ENCODE results near the gene LONP2.
"Not testable (repeated sequence)": the region's sequence is repeated elsewhere in the genome, so short reads cannot be mapped to it uniquely, and the experiment has no call there.

LONP2 gene

GRCh38 chr16:48342591-48342990 is 98.5 kb downstream of the LONP2 start:
- DNase-seq (ENCODE audit: low read depth), result no peak

- DNase-seq (ENCODE audit: low read depth), result no peak
Measured at GRCh38 chr16:48347191-48347865, 103.2 kb downstream of the LONP2 start.

- DNase-seq (ENCODE audit: low read depth), result no peak
Measured at GRCh38 chr16:48347980-48348379, 103.9 kb downstream of the LONP2 start.

DNA sequence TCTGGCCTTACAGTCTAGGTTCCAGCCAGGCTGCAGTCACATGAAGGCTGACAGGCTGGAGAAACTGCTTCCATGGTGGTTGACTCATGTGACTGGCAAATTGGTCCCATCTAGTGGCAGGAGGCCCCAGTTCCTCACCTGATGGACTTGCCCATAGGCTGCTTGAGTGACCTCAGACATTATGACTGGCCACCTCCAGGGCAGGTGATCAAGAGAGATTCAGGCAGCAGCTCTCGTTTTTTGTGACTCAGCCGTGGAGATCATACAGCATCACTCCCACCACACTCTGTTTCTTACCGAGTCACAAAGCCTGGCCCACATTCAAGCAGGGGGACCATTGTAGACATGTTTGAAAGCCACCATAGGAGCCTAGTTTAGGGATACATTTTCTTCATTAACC is 106.6 kb downstream of the LONP2 start:
- DNase-seq (ENCODE audit: low read depth), result no peak

DNA sequence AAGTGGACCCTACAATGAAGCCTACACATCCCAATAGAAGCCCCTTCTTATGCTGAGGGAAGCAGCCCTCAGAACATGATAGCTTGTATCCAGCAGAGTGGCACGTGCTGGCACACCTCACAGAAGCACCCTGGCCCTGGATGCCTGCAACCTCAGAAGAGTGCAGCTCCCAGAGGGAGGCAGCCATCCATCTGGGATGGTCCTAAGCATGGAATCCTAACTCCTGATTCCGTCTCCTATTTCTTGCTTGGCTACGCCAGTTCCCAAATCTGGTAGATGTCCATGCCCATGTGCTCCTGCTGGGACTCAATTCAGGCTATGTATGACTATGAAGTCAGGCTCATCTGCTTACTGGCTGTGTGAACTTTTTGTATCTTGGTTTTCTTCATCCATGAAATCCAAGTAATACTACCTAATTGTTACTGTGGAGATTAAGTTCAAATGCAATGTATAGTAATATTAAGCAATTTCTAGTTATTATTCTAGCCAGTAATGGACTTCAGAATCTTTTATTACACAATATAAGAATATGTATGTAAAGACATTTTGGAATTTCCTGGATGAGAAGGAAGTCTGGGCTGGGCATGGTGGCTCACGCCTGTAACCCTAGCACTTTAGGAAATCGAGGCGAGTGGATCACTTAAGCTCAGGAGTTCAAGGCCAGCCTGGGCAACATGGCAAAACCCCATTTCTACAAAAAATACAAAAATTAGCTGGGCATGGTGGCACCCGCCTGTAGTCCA is 108.7 kb downstream of the LONP2 start:
- no peak for DNase-seq (ENCODE audit: low read depth)

DNA sequence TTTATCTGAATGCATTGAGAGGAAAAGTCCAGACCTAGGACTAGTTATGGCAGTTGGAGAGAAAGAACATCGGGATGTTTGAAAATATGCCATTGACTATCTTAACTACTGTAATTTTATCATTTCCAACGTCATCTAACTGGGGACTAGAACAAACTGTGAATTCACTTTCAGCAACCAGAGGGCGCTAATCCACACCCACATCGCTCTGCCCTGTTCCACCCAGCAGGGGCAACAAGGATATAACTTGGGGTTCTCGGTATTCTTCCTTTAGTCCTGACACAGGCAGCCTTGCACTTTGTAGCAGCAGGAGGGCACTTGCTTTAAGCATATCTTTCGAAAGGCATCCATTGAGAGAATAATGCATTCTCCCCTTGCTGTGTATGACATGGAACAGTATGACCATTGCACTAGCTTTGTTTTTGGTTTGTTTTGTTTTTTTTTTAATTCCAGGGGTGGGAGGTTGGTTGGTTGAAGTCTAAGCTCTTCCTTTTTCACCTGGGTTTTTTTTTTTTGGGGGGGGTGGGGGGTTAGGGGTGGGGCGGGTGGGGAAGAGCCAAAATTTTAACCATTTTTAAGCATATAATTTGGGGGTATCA is 109.6 kb downstream of the LONP2 start:
- peak; percentile 43 for DNase-seq (ENCODE audit: low read depth)

GRCh38 chr16:48354385-48354784 is 110.3 kb downstream of the LONP2 start:
- DNase-seq (ENCODE audit: low read depth), result not testable (repeated sequence)

- DNase-seq (ENCODE audit: low read depth), result no peak
Measured at GRCh38 chr16:48354877-48355855, 111.1 kb downstream of the LONP2 start.

DNA sequence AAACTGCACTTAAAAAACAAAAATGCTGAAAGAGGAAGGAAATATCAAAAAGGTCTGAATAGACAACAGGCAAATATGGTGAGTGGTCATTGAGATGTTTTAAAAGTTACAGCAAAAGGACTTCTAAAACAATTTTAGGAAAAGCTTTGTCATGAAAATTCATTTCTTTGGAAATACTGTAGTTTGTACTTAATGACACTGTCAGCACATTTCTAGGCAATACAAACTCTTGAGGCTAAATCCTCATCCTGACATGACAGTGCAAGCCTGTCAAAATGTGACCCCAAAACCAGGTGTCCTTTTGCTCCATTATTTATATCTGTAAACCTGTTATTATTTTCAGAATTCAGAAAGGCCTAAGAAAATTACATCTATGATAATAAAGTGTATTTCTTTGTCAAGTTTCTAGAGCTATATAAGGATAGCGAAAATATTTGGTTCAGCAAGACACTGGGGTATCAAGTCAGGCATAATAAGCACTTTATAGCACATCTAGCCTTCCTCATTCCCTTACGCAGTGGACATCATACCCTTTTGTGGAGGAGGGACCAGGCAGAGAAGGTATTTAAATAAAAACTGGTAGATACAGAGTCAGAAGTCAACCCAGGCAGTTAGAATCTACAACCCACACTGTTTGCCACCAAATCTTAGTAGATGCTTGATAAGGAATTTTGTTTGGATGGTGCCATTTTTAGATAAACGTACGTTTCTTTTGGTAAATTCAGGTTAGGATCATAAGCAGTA is 112.7 kb downstream of the LONP2 start:
- no peak for DNase-seq (ENCODE audit: low read depth)

DNA sequence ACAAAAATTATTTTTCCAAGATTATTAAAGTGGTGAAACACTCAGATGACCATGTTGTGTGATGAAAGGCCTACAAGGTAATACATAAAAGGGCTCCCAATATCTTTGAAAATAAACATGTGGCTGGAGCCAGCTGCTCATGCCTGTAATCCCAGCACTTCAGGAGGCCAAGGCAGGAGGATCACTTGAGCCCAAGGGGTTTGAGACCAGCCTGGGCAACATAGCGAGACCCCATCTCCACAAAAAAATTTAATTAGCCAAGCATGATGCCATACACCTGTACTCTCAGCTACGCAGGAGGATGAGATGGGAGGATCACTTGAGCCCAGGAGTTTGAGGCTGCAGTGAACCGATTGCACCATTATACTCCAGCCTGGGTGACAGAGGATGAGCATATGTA is 114.3 kb downstream of the LONP2 start:
- no peak for DNase-seq (ENCODE audit: low read depth)

- DNase-seq (ENCODE audit: low read depth), result no peak
Measured at GRCh38 chr16:48359983-48360382, 115.9 kb downstream of the LONP2 start.

DNA sequence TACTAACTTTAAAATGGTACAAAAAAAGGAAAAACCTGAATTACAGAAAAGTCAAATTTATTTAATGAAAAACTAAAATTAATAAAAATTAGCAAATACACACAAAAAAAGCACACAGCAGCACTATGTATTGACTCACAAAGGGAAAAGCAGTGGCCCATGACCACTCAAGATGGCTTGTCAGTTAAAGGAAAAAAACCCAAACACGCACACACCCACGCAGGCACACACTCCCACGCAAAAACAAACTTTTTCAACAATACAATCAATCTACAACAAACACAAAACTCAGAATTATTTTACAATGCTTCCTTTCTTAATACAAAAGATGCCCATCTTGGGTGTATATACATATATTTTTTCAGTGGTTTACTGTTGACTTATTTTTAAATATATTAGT is 116.9 kb downstream of the LONP2 start:
- no peak for DNase-seq (ENCODE audit: low read depth)

- no peak for DNase-seq (ENCODE audit: low read depth)
Measured at GRCh38 chr16:48361540-48362144, 117.5 kb downstream of the LONP2 start.

DNA sequence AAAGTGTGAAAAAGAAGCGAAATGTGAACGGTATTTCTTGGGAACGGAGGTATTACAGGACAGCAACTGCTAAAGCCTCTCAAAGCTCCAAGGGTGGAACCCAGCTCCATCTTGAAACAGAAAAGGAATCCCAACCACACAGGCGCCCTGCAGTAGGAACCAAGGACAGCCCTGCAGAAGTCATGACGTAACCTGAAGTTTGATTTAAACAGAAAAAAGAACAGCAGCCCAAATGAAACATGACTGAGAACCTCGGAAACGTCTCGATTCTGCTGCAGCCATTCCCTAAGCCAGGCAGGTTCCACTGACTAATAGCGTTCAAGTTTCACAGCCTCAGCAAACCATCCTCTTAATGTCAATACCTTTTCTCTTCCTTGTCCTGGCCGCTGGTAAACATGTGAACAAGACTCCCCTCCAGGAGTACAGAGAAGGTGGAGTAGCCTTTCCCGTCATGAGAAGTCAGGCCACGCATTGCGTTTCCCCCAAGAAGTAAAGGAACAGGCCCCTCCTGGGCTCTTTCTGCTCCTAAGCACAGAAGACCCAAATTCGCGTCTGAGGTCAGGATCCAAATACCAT is 121.0 kb downstream of the LONP2 start:
- DNase-seq (ENCODE audit: low read depth), result no peak

DNA sequence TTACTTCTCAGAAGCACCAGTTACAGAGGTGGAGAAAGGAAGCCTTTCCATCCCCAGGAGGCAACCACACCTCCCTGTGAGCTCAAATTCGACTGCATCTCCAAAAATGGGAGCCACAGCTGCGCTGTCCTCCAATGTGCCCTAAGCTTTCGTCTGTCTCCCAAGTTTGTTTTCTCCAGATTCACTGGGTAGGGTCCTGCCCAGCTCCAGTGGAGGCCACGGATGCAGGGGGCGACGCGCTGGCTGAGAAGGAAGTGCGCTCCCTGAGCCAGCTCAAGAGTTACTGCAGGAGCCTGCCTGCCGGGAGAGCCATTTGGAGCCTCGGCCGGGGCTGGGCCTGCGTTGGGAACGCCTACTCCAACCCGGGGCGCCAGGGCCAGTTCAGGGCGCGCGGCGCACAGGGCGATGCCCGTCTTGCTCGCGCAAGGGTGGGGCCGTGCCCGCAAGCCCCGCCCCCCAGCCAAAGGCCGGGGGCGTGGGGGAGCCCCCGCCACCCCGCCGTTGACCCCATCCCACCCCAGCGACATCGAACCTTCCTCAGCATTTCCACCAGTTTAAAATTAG is 121.6 kb downstream of the LONP2 start:
- peak; percentile 75 for DNase-seq (ENCODE audit: low read depth)

DNA sequence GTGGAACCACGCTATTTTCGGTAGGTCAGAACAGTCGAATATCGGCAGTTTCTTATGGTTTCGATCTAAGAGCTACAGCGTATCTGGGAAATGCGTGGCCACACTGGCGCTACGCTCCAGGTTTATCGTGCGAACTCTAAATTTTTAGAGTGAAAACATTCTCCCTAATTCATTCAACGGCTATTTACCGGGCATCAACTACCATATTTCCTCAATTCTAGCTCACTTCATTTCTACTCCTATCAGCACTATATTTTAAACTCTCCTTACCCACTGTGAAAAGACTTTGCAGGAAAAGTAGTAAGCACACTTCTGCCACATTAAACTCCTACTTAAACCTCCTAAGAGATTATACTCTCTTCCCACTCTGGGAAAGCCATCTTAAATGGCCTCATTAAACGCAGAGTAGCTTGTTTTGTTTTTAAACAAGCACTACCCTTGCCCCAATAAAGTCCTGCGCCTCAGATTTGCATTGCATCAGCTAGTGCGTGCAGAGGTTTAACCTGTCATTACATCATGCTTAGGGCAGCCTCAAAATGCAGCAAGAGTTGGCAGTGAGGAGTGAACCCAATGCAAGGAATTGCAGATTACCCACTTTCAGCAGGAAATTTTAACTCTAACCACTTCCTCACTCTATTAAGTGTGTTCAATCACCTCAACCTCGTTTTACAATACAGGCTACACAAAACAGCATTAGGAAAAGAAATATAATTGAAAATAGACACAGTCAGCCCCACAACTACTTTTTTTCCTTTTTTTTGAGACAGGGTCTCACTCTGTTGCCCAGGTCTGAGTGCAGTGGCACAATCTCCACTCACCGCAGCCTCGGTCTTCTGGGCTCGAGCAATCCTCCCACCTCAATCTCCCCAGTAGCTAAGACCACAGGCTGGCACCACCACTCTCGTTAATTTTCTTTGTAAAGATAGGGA is 122.3 kb downstream of the LONP2 start:
- peak; percentile 34 for DNase-seq (ENCODE audit: low read depth)

DNA sequence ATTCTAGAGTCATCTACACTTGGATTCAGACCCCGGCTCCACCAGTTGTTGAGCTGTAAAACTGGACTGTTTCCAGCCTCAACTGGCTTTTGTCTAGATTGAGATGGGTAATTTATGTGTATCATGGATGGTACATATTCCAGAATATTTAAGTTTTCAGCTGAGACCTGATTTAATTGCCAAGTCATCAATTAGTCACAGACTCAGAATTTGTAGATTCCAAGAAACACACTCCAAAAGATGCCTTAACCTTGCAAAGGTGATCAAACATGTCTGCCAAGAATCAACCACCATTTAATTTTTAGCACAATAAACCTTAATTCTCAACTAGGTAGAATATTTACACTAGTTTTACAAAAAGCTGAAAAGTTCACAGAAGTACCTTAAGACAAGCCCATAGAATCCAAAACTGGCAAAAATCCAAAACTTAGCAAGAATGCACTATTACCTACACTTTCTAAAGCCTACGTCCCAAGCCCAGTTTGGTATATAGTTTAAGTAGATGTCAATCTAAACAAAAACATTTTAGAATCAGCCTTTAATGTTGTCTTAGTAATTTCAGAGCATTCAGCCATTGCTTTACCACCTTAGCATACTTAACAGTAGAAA is 123.4 kb downstream of the LONP2 start:
- DNase-seq (ENCODE audit: low read depth), result no peak

GRCh38 chr16:48369765-48370164 is 125.7 kb downstream of the LONP2 start:
- DNase-seq (ENCODE audit: low read depth), result no peak

DNA sequence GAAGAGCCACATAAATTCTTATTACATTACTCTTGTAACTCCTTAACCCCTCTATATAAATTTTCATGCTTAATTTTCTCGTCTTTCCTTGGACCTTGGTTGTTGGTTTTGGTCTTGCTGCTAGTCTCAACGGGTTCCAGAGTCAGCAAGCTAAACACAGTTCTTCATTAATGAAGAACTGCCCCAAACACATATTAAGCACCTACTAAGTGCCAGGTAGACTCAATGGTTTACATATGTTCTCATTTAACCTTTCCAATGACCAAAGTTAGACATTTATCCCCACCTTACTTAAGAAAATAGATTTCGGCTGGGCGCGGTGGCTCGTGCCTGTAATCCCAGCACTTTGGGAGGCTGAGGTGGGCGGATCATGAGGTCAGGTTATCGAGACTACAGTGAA is 126.1 kb downstream of the LONP2 start:
- no peak for DNase-seq (ENCODE audit: low read depth)
